HepG2 (cell line): ENCODE results near the gene DMTF1.

Experiments used
- BORCS8-MEF2B ChIP-seq: sonication (generic); formaldehyde crosslinking; IDR thresholded peaks from 2 replicates; pipeline ENCODE4 v1.8.0; 2022; ENCODE audit warnings: mild to moderate bottlenecking, missing genetic modification reagents
- CBX5 ChIP-seq: sonication (generic); formaldehyde crosslinking; IDR thresholded peaks from 2 replicates; pipeline ENCODE4 v1.4.0; 2020; ENCODE audit warnings: missing genetic modification reagents, borderline replicate concordance
- FOXP1 ChIP-seq, 2 experiments: fragments of 450-650 bp in 1 of 2; IDR thresholded peaks; 2 replicates each; pipeline ENCODE4 v1.6.1; 2017 to 2018; ENCODE audit warnings: antibody characterized with exemption in 1 of 2
- PCBP2 ChIP-seq: fragments of 200-400 bp; formaldehyde crosslinking; optimal IDR thresholded peaks from 2 replicates; pipeline ENCODE3; 2018; ENCODE audit warnings: low read length, low read depth; ENCODE audit not compliant: poor library complexity, severe bottlenecking
- PHF20 ChIP-seq: sonication (generic); formaldehyde crosslinking; IDR thresholded peaks from 2 replicates; pipeline ENCODE4 v1.5.0; 2020; ENCODE audit warnings: mild to moderate bottlenecking, missing genetic modification reagents
- POLR2AphosphoS2 ChIP-seq: IDR thresholded peaks from 2 replicates; pipeline ENCODE4 v1.6.1; 2011; ENCODE audit warnings: low read depth, low read length, improper control_type of control experiment
- SMAD3 ChIP-seq: sonication (generic); formaldehyde crosslinking; IDR thresholded peaks from 2 replicates; pipeline ENCODE4 v1.4.0; 2020; ENCODE audit warnings: missing genetic modification reagents
- ZNF589 ChIP-seq: sonication (generic); formaldehyde crosslinking; conservative IDR thresholded peaks from 2 replicates; pipeline ENCODE4 v1.8.0; 2022; ENCODE audit warnings: mild to moderate bottlenecking, moderate library complexity, missing genetic modification reagents
- TF ChIP-seq, protein P1 (sequence below): sonication (generic); formaldehyde crosslinking; IDR thresholded peaks from 2 replicates; pipeline ENCODE4 v1.5.0; 2020; ENCODE audit warnings: mild to moderate bottlenecking, missing genetic modification reagents
- TF ChIP-seq, protein P2 (sequence below), 2 experiments: IDR thresholded peaks; 2 replicates each; pipeline ENCODE4 v1.6.1; 2011 to 2012; ENCODE audit warnings: low read length in 2 of 2, borderline replicate concordance in 1 of 2, low read depth in 1 of 2, mild to moderate bottlenecking in 1 of 2, moderate library complexity in 1 of 2

GRCh38 chr7:87213811-87214210 lies 61.6 kb downstream of the DMTF1 start:
- TF ChIP-seq BORCS8-MEF2B (no peak), ZNF589 (CRISPR knock-in tag) (no peak), FOXP1 (IDR thresholded peaks at IDR 0.05) (no peak), FOXP1 (CRISPR knock-in tag; IDR thresholded peaks at IDR 0.05) (no peak), PHF20 (CRISPR knock-in tag) (no peak), SMAD3 (CRISPR knock-in tag) (no peak), CBX5 (no peak), PCBP2 (no peak), POLR2AphosphoS2 (no peak)
- TF ChIP-seq, protein P1, sequence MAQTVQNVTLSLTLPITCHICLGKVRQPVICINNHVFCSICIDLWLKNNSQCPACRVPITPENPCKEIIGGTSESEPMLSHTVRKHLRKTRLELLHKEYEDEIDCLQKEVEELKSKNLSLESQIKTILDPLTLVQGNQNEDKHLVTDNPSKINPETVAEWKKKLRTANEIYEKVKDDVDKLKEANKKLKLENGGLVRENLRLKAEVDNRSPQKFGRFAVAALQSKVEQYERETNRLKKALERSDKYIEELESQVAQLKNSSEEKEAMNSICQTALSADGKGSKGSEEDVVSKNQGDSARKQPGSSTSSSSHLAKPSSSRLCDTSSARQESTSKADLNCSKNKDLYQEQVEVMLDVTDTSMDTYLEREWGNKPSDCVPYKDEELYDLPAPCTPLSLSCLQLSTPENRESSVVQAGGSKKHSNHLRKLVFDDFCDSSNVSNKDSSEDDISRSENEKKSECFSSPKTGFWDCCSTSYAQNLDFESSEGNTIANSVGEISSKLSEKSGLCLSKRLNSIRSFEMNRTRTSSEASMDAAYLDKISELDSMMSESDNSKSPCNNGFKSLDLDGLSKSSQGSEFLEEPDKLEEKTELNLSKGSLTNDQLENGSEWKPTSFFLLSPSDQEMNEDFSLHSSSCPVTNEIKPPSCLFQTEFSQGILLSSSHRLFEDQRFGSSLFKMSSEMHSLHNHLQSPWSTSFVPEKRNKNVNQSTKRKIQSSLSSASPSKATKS (CRISPR knock-in tag) = no peak
- TF ChIP-seq, protein P2, sequence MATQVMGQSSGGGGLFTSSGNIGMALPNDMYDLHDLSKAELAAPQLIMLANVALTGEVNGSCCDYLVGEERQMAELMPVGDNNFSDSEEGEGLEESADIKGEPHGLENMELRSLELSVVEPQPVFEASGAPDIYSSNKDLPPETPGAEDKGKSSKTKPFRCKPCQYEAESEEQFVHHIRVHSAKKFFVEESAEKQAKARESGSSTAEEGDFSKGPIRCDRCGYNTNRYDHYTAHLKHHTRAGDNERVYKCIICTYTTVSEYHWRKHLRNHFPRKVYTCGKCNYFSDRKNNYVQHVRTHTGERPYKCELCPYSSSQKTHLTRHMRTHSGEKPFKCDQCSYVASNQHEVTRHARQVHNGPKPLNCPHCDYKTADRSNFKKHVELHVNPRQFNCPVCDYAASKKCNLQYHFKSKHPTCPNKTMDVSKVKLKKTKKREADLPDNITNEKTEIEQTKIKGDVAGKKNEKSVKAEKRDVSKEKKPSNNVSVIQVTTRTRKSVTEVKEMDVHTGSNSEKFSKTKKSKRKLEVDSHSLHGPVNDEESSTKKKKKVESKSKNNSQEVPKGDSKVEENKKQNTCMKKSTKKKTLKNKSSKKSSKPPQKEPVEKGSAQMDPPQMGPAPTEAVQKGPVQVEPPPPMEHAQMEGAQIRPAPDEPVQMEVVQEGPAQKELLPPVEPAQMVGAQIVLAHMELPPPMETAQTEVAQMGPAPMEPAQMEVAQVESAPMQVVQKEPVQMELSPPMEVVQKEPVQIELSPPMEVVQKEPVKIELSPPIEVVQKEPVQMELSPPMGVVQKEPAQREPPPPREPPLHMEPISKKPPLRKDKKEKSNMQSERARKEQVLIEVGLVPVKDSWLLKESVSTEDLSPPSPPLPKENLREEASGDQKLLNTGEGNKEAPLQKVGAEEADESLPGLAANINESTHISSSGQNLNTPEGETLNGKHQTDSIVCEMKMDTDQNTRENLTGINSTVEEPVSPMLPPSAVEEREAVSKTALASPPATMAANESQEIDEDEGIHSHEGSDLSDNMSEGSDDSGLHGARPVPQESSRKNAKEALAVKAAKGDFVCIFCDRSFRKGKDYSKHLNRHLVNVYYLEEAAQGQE (IDR thresholded peaks at IDR 0.05; ENCODE audit: borderline replicate concordance in 1 of 2, low read depth in 1 of 2, low read length in 2 of 2) = no peak
